GM12892 (cell line): ENCODE measurements around the gene DROSHA.

Experiments used
- POLR2A ChIP-seq: IDR thresholded peaks from 2 replicates; pipeline ENCODE4 v1.6.1; 2011; ENCODE audit warnings: low read depth, low read length, control low read depth
- POLR2AphosphoS5 ChIP-seq: IDR thresholded peaks from 2 replicates; pipeline ENCODE4 v1.6.1; 2011; ENCODE audit warnings: low read depth, low read length, control low read depth
- TAF1 ChIP-seq: IDR thresholded peaks from 2 replicates; pipeline ENCODE4 v1.6.1; 2011; ENCODE audit warnings: low read depth, mild to moderate bottlenecking, control low read depth, low read length, borderline replicate concordance

DNA sequence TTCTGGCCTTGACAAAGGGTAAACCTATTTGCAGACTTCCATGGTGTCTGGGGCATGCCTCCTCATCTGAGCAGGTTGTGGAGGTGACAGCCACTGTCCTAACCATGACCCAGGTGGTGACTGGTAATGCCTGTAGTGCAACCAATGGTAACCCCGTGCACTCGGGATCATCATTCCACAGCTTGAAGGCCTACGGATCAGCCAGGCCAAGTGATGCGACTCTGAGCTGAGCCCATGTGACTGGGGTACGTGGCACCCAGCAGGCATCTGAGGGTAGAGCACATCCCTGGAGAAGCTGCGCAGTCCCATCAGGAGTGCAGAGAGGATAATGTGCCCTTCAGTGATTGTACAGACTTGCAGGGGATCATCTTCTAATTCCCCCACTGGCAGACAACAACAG, 35.0 kb downstream of the DROSHA start:
- TF ChIP-seq POLR2A (no peak), POLR2AphosphoS5 (no peak), TAF1 (no peak)
